BE2C (cell line): ENCODE results near the gene GGT5.
"Not testable (repeated sequence)": the region's sequence is repeated elsewhere in the genome, so short reads cannot be mapped to it uniquely, and the experiment has no call there.

Experiments
- DNase-seq: peaks from one replicate; pipeline ENCODE4 v3.0.0-alpha.2; 2020
- H3K27me3 ChIP-seq: fragments of 250-450 bp; sonication (Bioruptor Pico); 2 replicates; pipeline ENCODE4 v1.5.1; 2020; ENCODE audit warnings: mild to moderate bottlenecking
- H3K36me3 ChIP-seq: fragments of 250-450 bp; sonication (Bioruptor Pico); 2 replicates; pipeline ENCODE4 v1.5.1; 2020; ENCODE audit warnings: mild to moderate bottlenecking
- H3K4me1 ChIP-seq: fragments of 250-450 bp; sonication (Bioruptor Pico); 2 replicates; pipeline ENCODE4 v1.5.1; 2020
- H3K4me3 ChIP-seq: 2 replicates; pipeline ENCODE4 v1.5.1; 2011; ENCODE audit warnings: low read depth, low read length
- H3K9me3 ChIP-seq: fragments of 250-450 bp; sonication (Bioruptor Pico); 2 replicates; pipeline ENCODE4 v1.5.1; 2020
- TF ChIP-seq, protein P1 (sequence below): IDR thresholded peaks from 2 replicates; pipeline ENCODE4 v1.5.1; 2012; ENCODE audit warnings: mild to moderate bottlenecking, low read depth, low read length

GGT5 gene

GRCh38 chr22:24270556-24271385, 25.9 kb upstream of the GGT5 start, which contains the start of gene SPECC1L:
TSS of gene SPECC1L (plus strand) at chr22:24270831. CDS start at chr22:24302232, 31,401 bp downstream.
- Histone ChIP-seq H3K36me3 (no peaks in the 10 kb centered on the region), H3K27me3 (no peaks in the 10 kb centered on the region), H3K4me3 (peak within 1 kb of the TSS; percentile 94), H3K4me1 (peaks cover 6% of the 10 kb centered on the region), H3K9me3 (no peaks in the 10 kb centered on the region)
- DNase-seq: peak; percentile 95
- TF ChIP-seq, protein P1, sequence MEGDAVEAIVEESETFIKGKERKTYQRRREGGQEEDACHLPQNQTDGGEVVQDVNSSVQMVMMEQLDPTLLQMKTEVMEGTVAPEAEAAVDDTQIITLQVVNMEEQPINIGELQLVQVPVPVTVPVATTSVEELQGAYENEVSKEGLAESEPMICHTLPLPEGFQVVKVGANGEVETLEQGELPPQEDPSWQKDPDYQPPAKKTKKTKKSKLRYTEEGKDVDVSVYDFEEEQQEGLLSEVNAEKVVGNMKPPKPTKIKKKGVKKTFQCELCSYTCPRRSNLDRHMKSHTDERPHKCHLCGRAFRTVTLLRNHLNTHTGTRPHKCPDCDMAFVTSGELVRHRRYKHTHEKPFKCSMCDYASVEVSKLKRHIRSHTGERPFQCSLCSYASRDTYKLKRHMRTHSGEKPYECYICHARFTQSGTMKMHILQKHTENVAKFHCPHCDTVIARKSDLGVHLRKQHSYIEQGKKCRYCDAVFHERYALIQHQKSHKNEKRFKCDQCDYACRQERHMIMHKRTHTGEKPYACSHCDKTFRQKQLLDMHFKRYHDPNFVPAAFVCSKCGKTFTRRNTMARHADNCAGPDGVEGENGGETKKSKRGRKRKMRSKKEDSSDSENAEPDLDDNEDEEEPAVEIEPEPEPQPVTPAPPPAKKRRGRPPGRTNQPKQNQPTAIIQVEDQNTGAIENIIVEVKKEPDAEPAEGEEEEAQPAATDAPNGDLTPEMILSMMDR: no peak

DNA sequence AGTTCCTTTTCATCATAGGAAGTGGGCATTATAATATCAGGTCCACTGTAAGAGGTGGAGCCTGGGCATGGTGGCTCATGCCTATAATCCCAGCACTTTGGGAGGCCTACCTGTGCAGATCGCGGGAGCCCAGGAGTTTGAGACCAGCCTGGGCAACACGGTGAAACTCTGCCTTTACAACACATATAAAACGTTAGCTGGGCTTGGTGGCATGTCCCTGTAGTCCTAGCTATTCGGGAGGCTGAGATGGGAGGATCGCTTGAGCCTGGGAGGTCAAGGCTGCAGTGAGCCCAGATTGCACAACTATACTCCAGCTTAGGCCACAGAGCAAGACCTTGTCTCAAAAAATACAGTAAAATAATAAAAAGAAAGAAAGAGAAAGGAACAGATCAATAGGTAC, 21.6 kb upstream of the GGT5 start:
- peaks cover 12% of the 10 kb centered on the region for H3K4me1 ChIP-seq
- H3K27me3 ChIP-seq, H3K9me3 ChIP-seq, H3K36me3 ChIP-seq, H3K4me3 ChIP-seq, DNase-seq: not testable (repeated sequence)

DNA sequence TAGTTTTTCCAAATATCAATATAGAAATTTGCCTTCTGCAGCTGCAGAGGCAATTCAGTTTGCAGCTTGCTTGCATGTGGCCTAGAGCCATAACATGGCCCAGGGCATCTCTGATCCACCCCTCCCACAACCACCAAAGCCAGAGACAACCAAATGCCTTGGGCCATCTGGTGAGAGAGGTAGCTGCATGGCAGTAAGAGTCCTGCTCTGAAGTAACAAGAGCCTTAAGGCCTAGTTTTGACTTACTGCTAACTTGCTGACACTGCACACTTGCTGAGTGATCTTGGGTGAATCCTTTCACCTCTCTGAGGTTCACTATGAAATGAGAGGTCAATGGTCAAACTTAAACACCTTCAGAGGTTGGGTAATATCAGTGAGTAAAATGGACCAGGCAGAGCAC, 20.9 kb upstream of the GGT5 start:
- TF ChIP-seq, protein P1: no peak
- Histone ChIP-seq H3K4me3 (no peak overlapping the region), H3K9me3 (no peaks in the 10 kb centered on the region), H3K36me3 (no peaks in the 10 kb centered on the region), H3K4me1 (peaks cover 12% of the 10 kb centered on the region), H3K27me3 (no peaks in the 10 kb centered on the region)
- peak; percentile 70 for DNase-seq

- H3K4me3 ChIP-seq, H3K27me3 ChIP-seq, H3K36me3 ChIP-seq, DNase-seq, H3K9me3 ChIP-seq: not testable (repeated sequence)
- H3K4me1 ChIP-seq: peaks cover 12% of the 10 kb centered on the region
Observed at GRCh38 chr22:24264329-24264896, 19.5 kb upstream of the GGT5 start.

- not testable (repeated sequence) for H3K4me3 ChIP-seq, H3K9me3 ChIP-seq, H3K36me3 ChIP-seq, DNase-seq, H3K27me3 ChIP-seq
- peaks cover 12% of the 10 kb centered on the region for H3K4me1 ChIP-seq
Observed at GRCh38 chr22:24263479-24263878, 18.6 kb upstream of the GGT5 start.

GRCh38 chr22:24262185-24262749, 17.4 kb upstream of the GGT5 start:
- H3K4me1 ChIP-seq: peaks cover 12% of the 10 kb centered on the region
- not testable (repeated sequence) for H3K27me3 ChIP-seq, H3K36me3 ChIP-seq, H3K9me3 ChIP-seq, H3K4me3 ChIP-seq, DNase-seq

GRCh38 chr22:24259459-24259858, 14.6 kb upstream of the GGT5 start:
- not testable (repeated sequence) for H3K9me3 ChIP-seq, H3K4me1 ChIP-seq, H3K4me3 ChIP-seq, H3K27me3 ChIP-seq, H3K36me3 ChIP-seq
- TF ChIP-seq, protein P1: peak; percentile 47
- DNase-seq: peak; percentile 79

GRCh38 chr22:24256736-24257135, 11.9 kb upstream of the GGT5 start:
- H3K36me3 ChIP-seq, H3K4me1 ChIP-seq, H3K4me3 ChIP-seq, H3K27me3 ChIP-seq, H3K9me3 ChIP-seq, DNase-seq: not testable (repeated sequence)

GRCh38 chr22:24256136-24256535, 11.3 kb upstream of the GGT5 start:
- not testable (repeated sequence) for DNase-seq, H3K4me3 ChIP-seq, H3K4me1 ChIP-seq, H3K27me3 ChIP-seq, H3K36me3 ChIP-seq, H3K9me3 ChIP-seq

DNA sequence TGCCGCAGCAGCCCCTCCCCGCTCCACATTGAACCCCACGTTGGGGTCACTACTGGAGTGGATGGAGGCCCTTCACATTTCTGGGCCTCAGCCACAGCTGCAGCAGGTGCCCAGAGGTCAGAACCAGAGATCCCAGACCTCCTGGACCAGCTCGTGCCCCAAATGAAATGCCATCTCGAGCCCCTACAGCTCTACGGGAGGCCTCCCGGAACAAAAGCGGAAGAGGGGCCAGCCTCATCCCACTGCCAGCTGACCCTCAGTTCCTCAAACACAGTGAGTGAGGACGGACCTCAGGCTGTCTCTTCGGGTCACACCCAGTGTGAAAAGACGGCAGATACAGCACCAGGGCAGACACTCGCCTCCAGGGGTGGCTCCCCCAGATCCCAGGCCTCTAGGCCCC, 8.2 kb upstream of the GGT5 start:
- not testable (repeated sequence) for H3K27me3 ChIP-seq, H3K4me3 ChIP-seq, H3K4me1 ChIP-seq, H3K36me3 ChIP-seq, DNase-seq, H3K9me3 ChIP-seq

DNA sequence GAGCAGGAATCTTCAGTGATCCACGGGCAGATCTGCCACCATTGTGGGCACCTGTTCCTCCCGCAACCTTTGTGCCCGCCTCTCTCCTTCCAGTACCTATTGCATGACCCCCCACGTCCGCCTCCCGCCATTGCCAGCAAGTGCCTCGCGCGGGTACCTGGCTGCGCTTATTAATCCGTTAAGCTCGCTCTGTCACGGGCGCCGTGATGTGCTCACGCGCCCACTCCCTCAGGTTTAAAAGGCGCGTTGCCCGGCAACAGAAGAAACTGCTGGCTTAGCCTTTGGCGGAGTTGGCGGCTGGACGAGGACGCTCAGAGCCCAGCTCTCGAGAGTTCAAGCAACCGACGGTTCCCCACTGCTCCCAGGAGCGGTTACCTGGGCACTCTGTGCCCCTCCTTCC, 6.4 kb upstream of the GGT5 start:
- H3K4me3 ChIP-seq, H3K9me3 ChIP-seq, H3K36me3 ChIP-seq, H3K27me3 ChIP-seq, DNase-seq: not testable (repeated sequence)
- H3K4me1 ChIP-seq: peaks cover 10% of the 10 kb centered on the region

DNA sequence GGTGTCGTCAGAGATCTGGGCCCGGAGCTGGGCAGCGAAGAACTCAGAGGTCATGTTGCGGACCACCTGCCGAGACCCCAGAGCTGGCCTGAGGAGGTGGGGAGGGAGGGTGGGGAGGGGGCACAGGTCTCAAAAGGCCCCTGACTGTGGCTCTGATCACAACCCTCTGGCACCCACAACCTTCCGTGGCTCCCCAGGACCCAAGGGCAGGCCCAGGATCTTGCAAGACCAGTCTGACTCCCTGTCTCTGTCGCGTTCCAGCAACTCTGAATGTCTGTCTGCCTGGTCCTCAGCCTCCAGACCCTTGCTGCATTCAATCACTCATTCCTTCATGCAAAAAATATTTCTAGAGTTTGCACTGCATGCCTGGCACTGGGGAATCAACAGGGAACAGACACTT, 4.5 kb upstream of the GGT5 start:
- H3K4me3 ChIP-seq, H3K27me3 ChIP-seq, H3K9me3 ChIP-seq, DNase-seq, H3K36me3 ChIP-seq: not testable (repeated sequence)
- H3K4me1 ChIP-seq: peaks cover 20% of the 10 kb centered on the region
